A673 (cell line): ENCODE measurements around the gene KCNIP3. TPM values are rescaled to one million over a fixed set of nuclear protein-coding genes. Genes with fewer than 3 reads are reported as not detected.

ENCODE experiments used
- BruUV-seq: library from RNA; stranded (reverse); fragments of 400-500 nt; replicated peaks from 2 replicates; lab custom pipeline; 2021; lab: Mats Ljungman, UMichigan
- CTCF ChIA-PET: fragments of 300-600 bp; sonication (Branson Sonifier 250); formaldehyde crosslinking; loops from one replicate; lab custom pipeline; 2022; ENCODE audit warnings: antibody characterized with exemption; lab: Charles Lee
- POLR2A ChIA-PET: fragments of 300-600 bp; sonication (Branson Sonifier 250); formaldehyde crosslinking; loops from one replicate; lab custom pipeline; 2022; ENCODE audit warnings: antibody characterized with exemption; ENCODE audit not compliant: low non-redundant PET; lab: Charles Lee
- DNase-seq: peaks from one replicate; pipeline ENCODE4 v3.0.0-alpha.2; 2015; ENCODE audit warnings: low spot score
- H3K27ac ChIP-seq: fragments of 200-600 bp; sonication (generic); 2 replicates; pipeline ENCODE4 v1.5.1; 2016; ENCODE audit warnings: mixed run types, low read depth, mild to moderate bottlenecking, mixed read lengths, antibody characterized with exemption, low read length; ENCODE audit not compliant: poor library complexity, severe bottlenecking
- H3K27me3 ChIP-seq: fragments of 200-600 bp; sonication (generic); replicated peaks from 2 replicates; pipeline ENCODE4 v1.6.1; 2017; ENCODE audit warnings: mixed run types, low read depth, mild to moderate bottlenecking, mixed read lengths, antibody characterized with exemption, low read length; ENCODE audit not compliant: insufficient read depth, poor library complexity
- H3K36me3 ChIP-seq: fragments of 200-600 bp; sonication (generic); 2 replicates; pipeline ENCODE4 v1.6.1; 2016; ENCODE audit warnings: mixed run types, mild to moderate bottlenecking, mixed read lengths, antibody characterized with exemption, low read length; ENCODE audit not compliant: insufficient read depth, poor library complexity, severe bottlenecking
- H3K4me1 ChIP-seq: fragments of 200-600 bp; sonication (generic); 2 replicates; pipeline ENCODE4 v1.6.1; 2017; ENCODE audit warnings: mixed run types, mild to moderate bottlenecking, mixed read lengths, antibody characterized with exemption, low read length; ENCODE audit not compliant: insufficient read depth, poor library complexity, severe bottlenecking
- H3K4me3 ChIP-seq: fragments of 200-600 bp; sonication (generic); 2 replicates; pipeline ENCODE4 v1.5.1; 2016; ENCODE audit warnings: low read depth, mixed run types, mild to moderate bottlenecking, mixed read lengths, low read length; ENCODE audit not compliant: poor library complexity, severe bottlenecking
- H3K9me3 ChIP-seq: fragments of 200-600 bp; sonication (generic); 2 replicates; pipeline ENCODE4 v1.6.1; 2016; ENCODE audit warnings: mixed run types, low read depth, mild to moderate bottlenecking, mixed read lengths, antibody characterized with exemption, low read length; ENCODE audit not compliant: poor library complexity, severe bottlenecking
- EZH2 ChIP-seq: fragments of 200-600 bp; sonication (generic); IDR thresholded peaks from 2 replicates; pipeline ENCODE4 v1.6.1; 2017; ENCODE audit warnings: borderline replicate concordance, low read depth, mild to moderate bottlenecking, mixed read lengths, antibody characterized with exemption, low read length; ENCODE audit not compliant: poor library complexity, severe bottlenecking
- intact Hi-C: fragments of 100-400 bp; cut with micrococcal nuclease; formaldehyde crosslinking; loops from one replicate; pipeline ENCODE4 v1.10.0; 2022; ENCODE audit not compliant: unreplicated experiment
- total RNA-seq: library from RNA; stranded (reverse); gene quantifications from 2 replicates; pipeline ENCODE4 v1.2.3, GENCODE V29; 2021
- TF ChIP-seq, protein P1 (sequence below): fragments of 300-800, 200-600 bp; sonication (generic); conservative IDR thresholded peaks from 2 replicates; pipeline ENCODE4 v1.5.1; 2017; ENCODE audit warnings: low read depth, mild to moderate bottlenecking, antibody characterized with exemption, low read length, moderate library complexity, mixed read lengths

KCNIP3 gene
- total RNA-seq, 1 experiment from 2014 or later, result 0.45 TPM

DNA sequence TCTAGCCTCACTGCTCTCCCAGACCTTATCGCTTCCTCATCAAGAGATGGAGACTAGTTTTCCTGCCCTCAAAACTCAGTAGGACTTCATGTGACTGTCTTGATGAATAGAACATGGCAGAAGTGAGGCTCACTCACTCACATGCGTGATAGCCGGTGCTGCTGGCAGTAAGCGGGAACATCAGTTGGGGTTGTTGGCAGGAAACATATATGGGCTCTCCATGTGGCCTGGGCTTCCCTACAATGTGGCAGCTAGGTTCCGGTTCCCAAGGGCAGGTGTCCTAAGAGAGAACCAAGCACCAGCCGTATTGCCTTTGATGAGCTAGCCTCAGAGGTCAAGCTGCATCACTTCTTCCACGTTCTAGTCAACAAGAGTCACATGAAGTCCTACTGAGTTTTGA, 90.2 kb downstream of the KCNIP3 start:
- Histone ChIP-seq H3K27me3 (no peaks in the 10 kb centered on the region), H3K27ac (no peak overlapping the region), H3K4me3 (no peak overlapping the region), H3K9me3 (no peaks in the 10 kb centered on the region), H3K36me3 (no peaks in the 10 kb centered on the region), H3K4me1 (no peaks in the 10 kb centered on the region)
- POLR2A ChIA-PET, result no interaction called here
- CTCF ChIA-PET, result no interaction called here
- DNase-seq, result no peak
- intact Hi-C loops, result no loop called here
- BruUV-seq, result no TSS peak
- TF ChIP-seq, protein P1, sequence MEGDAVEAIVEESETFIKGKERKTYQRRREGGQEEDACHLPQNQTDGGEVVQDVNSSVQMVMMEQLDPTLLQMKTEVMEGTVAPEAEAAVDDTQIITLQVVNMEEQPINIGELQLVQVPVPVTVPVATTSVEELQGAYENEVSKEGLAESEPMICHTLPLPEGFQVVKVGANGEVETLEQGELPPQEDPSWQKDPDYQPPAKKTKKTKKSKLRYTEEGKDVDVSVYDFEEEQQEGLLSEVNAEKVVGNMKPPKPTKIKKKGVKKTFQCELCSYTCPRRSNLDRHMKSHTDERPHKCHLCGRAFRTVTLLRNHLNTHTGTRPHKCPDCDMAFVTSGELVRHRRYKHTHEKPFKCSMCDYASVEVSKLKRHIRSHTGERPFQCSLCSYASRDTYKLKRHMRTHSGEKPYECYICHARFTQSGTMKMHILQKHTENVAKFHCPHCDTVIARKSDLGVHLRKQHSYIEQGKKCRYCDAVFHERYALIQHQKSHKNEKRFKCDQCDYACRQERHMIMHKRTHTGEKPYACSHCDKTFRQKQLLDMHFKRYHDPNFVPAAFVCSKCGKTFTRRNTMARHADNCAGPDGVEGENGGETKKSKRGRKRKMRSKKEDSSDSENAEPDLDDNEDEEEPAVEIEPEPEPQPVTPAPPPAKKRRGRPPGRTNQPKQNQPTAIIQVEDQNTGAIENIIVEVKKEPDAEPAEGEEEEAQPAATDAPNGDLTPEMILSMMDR, result no peak
- no peak for TF ChIP-seq EZH2

DNA sequence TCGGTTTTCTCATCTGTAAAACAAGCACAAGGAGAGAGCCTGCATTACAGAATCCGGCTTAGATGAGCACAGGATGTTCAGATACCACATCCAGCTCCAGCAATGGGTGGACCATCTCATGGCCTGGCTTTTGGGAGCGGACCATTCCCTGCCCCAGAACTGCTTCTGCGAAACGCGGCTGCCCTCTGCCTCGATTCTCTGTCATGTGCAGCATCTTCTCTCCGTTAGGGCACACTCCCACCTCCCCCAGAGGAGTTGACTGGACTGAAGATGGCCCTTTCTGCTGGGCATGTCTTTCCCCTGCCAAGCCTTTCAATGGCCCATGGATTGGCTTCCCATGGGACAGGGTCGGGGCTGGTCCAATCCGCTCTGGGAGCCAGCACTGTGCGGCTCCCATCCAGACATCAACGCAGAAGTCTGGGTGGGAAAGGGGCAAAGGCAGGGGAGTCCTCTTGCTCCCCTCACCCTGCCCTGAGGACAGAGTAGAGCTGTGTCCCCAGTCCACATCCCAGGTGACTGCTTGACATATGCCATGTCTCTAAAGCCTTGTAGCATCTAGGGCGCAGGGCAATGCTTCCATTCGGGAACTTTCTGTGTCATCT, 91.0 kb downstream of the KCNIP3 start:
- no peak for DNase-seq
- POLR2A ChIA-PET, result no interaction called here
- Histone ChIP-seq H3K27me3 (no peaks in the 10 kb centered on the region), H3K9me3 (no peaks in the 10 kb centered on the region), H3K4me1 (no peaks in the 10 kb centered on the region), H3K27ac (no peak overlapping the region), H3K36me3 (no peaks in the 10 kb centered on the region), H3K4me3 (no peak overlapping the region)
- intact Hi-C loops, result no loop called here
- CTCF ChIA-PET, result no interaction called here
- TF ChIP-seq, protein P1, result no peak
- no peak for TF ChIP-seq EZH2
- BruUV-seq, result no TSS peak

DNA sequence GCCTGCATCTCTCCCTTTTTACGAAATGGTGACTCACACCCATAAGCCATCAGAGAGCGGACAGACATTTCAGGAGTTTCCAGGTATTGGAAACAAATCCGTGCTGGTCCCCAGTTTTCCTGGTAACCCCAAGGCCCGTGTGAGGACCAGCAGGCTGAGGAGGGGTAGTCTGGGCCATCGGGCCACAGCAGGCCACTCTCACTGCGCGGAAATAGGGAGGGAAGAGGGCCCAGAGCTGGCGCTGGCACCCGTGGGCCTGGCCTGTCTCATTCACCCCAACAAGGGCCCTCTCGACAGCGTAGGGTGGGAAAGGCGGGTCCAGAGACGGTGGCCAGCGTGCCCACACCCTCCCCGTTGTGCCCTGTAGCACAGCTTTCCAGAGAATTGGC, 91.7 kb downstream of the KCNIP3 start:
- H3K27me3 ChIP-seq, result no peaks in the 10 kb centered on the region
- H3K27ac ChIP-seq, result no peak overlapping the region
- no TSS peak for BruUV-seq
- intact Hi-C loops, result no loop called here
- H3K4me1 ChIP-seq, result no peaks in the 10 kb centered on the region
- no peaks in the 10 kb centered on the region for H3K36me3 ChIP-seq
- H3K9me3 ChIP-seq, result no peaks in the 10 kb centered on the region
- DNase-seq, result no peak
- TF ChIP-seq EZH2, result no peak
- TF ChIP-seq, protein P1, result no peak
- ChIA-PET CTCF (interaction anchor here (0.6 to 1.0 kb wide), 3 partner anchors 43 to 412 kb away, joined by 3 to 5 read pairs (median 3); no protein-coding TSS in a partner anchor), POLR2A (no interaction called here)
- no peak overlapping the region for H3K4me3 ChIP-seq
